Right lobe of liver (tissue), 4 donors: ENCODE measurements around the gene SNED1.

Source experiments
- POLR2A ChIP-seq: fragments of 450-650 bp; IDR thresholded peaks from one replicate; pipeline ENCODE4 v1.6.1; 2017; ENCODE audit warnings: antibody characterized with exemption, mild to moderate bottlenecking
- TF ChIP-seq, protein P1 (sequence below), 4 donors: fragments of 200-600 bp in 3 of 4; fragments of 450-650 bp in 1 of 4; IDR thresholded peaks; one replicate each; pipeline versions ENCODE4 v1.5.1 to v1.8.0; 2016 to 2022; ENCODE audit warnings: antibody characterized with exemption in 4 of 4, mild to moderate bottlenecking in 2 of 4
- donor health status: DM: no; HTN: no; CAD: no.
- donor health status: DM: no; HTN: no; CAD: no.
- donor health status: DM: no; HTN: yes; CAD: no.

DNA sequence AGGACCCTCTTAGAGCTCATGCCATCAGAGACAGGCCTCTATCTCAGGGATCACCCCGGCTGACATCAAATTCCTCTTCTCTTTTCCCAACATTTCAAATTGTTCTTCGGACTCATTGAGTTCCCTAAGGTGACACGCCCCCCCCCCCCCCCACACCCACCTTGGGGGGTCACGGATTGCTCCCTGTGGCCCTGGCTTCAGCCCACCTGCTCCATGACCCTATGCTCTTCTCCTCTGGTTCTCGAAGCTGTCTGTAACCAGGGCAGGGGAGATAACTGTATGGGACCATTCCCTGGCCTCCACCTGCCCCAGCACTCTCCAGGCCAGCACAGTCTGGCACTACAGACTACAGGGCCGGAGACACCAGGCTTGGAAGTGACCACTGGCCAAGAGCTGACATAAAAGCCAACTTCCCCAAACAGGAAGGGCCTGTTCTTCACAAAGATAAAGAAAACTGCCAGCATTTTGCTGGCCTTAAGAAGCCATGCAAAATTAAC, 96.6 kb downstream of the SNED1 start:
- no peak for TF ChIP-seq POLR2A
- TF ChIP-seq, protein P1, sequence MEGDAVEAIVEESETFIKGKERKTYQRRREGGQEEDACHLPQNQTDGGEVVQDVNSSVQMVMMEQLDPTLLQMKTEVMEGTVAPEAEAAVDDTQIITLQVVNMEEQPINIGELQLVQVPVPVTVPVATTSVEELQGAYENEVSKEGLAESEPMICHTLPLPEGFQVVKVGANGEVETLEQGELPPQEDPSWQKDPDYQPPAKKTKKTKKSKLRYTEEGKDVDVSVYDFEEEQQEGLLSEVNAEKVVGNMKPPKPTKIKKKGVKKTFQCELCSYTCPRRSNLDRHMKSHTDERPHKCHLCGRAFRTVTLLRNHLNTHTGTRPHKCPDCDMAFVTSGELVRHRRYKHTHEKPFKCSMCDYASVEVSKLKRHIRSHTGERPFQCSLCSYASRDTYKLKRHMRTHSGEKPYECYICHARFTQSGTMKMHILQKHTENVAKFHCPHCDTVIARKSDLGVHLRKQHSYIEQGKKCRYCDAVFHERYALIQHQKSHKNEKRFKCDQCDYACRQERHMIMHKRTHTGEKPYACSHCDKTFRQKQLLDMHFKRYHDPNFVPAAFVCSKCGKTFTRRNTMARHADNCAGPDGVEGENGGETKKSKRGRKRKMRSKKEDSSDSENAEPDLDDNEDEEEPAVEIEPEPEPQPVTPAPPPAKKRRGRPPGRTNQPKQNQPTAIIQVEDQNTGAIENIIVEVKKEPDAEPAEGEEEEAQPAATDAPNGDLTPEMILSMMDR (IDR thresholded peaks at IDR 0.05) = no peak
